ENCODE measurements around the gene MFSD12. TPM values are rescaled to one million over a fixed set of nuclear protein-coding genes. Genes with fewer than 3 reads are reported as not detected.

Gene MFSD12
- total RNA-seq, 4 donors from 2014 or later = 76.5 to 146 (median 104) TPM

- Histone ChIP-seq H3K36me3 (peaks cover 0 to 24% (median 0%) of the 10 kb centered on the region in 3 donors), H3K4me3 (no peak overlapping the region), H3K27ac (no peak overlapping the region), H3K4me1 (peaks cover 0 to 13% (median 4%) of the 10 kb centered on the region in 4 donors), H3K27me3 (no peaks in the 10 kb centered on the region), H3K9me3 (no peaks in the 10 kb centered on the region)
- no peak for DNase-seq
- TF ChIP-seq CTCF (IDR thresholded peaks at IDR 0.05) = no peak
- TF ChIP-seq POLR2A (IDR thresholded peaks at IDR 0.05) = no peak
These were observed 59.4 kb downstream of the MFSD12 start for GRCh38 chr19:3497757-3498520.

GRCh38 chr19:3496392-3497273 is 60.8 kb downstream of the MFSD12 start:
- Histone ChIP-seq H3K36me3 (peaks cover 0 to 37% (median 0%) of the 10 kb centered on the region in 3 donors), H3K27me3 (no peaks in the 10 kb centered on the region), H3K9me3 (no peaks in the 10 kb centered on the region), H3K4me3 (no peak overlapping the region), H3K27ac (no peak overlapping the region), H3K4me1 (peaks cover 0 to 13% (median 4%) of the 10 kb centered on the region in 4 donors)
- TF ChIP-seq POLR2A (IDR thresholded peaks at IDR 0.05) = no peak
- no peak for TF ChIP-seq CTCF (IDR thresholded peaks at IDR 0.05)
- no peak for DNase-seq

GRCh38 chr19:3494559-3494958 is 62.8 kb downstream of the MFSD12 start:
- peaks cover 0 to 43% (median 0%) of the 10 kb centered on the region in 3 donors for H3K36me3 ChIP-seq
- TF ChIP-seq POLR2A (IDR thresholded peaks at IDR 0.05) = no peak
- TF ChIP-seq CTCF (IDR thresholded peaks at IDR 0.05) = no peak
- H3K27me3 ChIP-seq = no peaks in the 10 kb centered on the region
- H3K4me3 ChIP-seq = no peak overlapping the region
- H3K4me1 ChIP-seq = peaks cover 0 to 8% (median under 1%) of the 10 kb centered on the region in 4 donors
- H3K27ac ChIP-seq = no peak overlapping the region
- H3K9me3 ChIP-seq = no peaks in the 10 kb centered on the region
- no peak for DNase-seq

Small RNA genes lying within 50 kb of the gene (small RNA-seq; reads per million reads assigned to genes)
- 0 reads per million in 2 donors for gene AC005786.1
- 0 reads per million in 2 donors for gene RF00212

Other genes starting within 250 kb of the MFSD12 start
- 100 to 1,000 TPM in 1 of 4 donors, 10 to 100 TPM in 3; 34.7 to 191 (median 64.9) TPM for gene NFIC, start 191.0 kb downstream of the MFSD12 start, total RNA-seq
- 1,000 to 10,000 TPM in 1 of 4 donors, 100 to 1,000 TPM in 2, 10 to 100 TPM in 1; 75.9 to 1,153 (median 771) TPM for gene SMIM24, start 77.1 kb downstream of the MFSD12 start, total RNA-seq
- gene SMIM44, start 74.1 kb downstream of the MFSD12 start, total RNA-seq = 10 to 100 TPM in 1 of 4 donors, 1 to 10 TPM in 1, not detected in 2; 5.4 to 11.0 TPM
- 10 to 100 TPM in 1 of 4 donors, 1 to 10 TPM in 3; 5.6 to 10.2 (median 9.5) TPM for gene DOHH, start 56.9 kb downstream of the MFSD12 start, total RNA-seq
- 10 to 100 TPM; 24.8 to 75.1 (median 38.7) TPM for gene FZR1, start 51.3 kb downstream of the MFSD12 start, total RNA-seq
- 10 to 100 TPM in 1 of 4 donors, 1 to 10 TPM in 2, not detected in 1; 1.8 to 11.1 (median 2.4) TPM for gene TEKTIP1, start 18.4 kb downstream of the MFSD12 start, total RNA-seq
- gene HMG20B, start 15.4 kb upstream of the MFSD12 start, total RNA-seq = 100 to 1,000 TPM in 2 of 4 donors, 10 to 100 TPM in 2; 70.4 to 236 (median 117) TPM
- gene GIPC3, start 27.9 kb upstream of the MFSD12 start, total RNA-seq = 1 to 10 TPM in 2 of 4 donors, under 1 TPM in 2; 0.13 to 5.8 (median 0.70) TPM
- 1 to 10 TPM in 2 of 4 donors, under 1 TPM in 1, not detected in 1; 0.80 to 5.0 (median 1.6) TPM for gene TBXA2R, start 49.3 kb upstream of the MFSD12 start, total RNA-seq
- gene CACTIN, start 69.2 kb upstream of the MFSD12 start, total RNA-seq = 10 to 100 TPM; 21.2 to 60.2 (median 33.3) TPM
- gene PIP5K1C, start 142.9 kb upstream of the MFSD12 start, total RNA-seq = 10 to 100 TPM; 22.6 to 27.2 (median 26.1) TPM
- gene TJP3, start 150.8 kb upstream of the MFSD12 start, total RNA-seq = 100 to 1,000 TPM in 3 of 4 donors, 10 to 100 TPM in 1; 93.3 to 364 (median 286) TPM
- gene APBA3, start 204.1 kb upstream of the MFSD12 start, total RNA-seq = 10 to 100 TPM; 28.5 to 48.1 (median 41.8) TPM
- 10 to 100 TPM; 21.4 to 58.5 (median 47.2) TPM for gene MRPL54, start 205.1 kb upstream of the MFSD12 start, total RNA-seq
- gene RAX2, start 214.6 kb upstream of the MFSD12 start, total RNA-seq = not detected
- gene MATK, start 228.8 kb upstream of the MFSD12 start, total RNA-seq = 10 to 100 TPM in 1 of 4 donors, 1 to 10 TPM in 3; 2.5 to 13.1 (median 5.6) TPM